RPMI7951 (cell line): ENCODE measurements around the gene UTS2R. TPM values are rescaled to one million over a fixed set of nuclear protein-coding genes. Genes with fewer than 3 reads are reported as not detected.
"Not testable (repeated sequence)": the region's sequence is repeated elsewhere in the genome, so short reads cannot be mapped to it uniquely, and the experiment has no call there.

Source experiments
- DNase-seq: peaks from one replicate; pipeline ENCODE4 v3.0.0-alpha.2; 2012; ENCODE audit warnings: low read depth
- total RNA-seq: library from RNA; depleted of rRNA; stranded (reverse); fragments of >200 nt; shearing (Covaris generic); gene quantifications from 2 replicates; pipeline ENCODE4 v1.2.3, GENCODE V29; 2014

UTS2R gene
- total RNA-seq, 1 experiment from 2014 or later: not detected

GRCh38 chr17:82375359-82376041, 3.9 kb downstream of the UTS2R start:
- no peak for DNase-seq

DNA sequence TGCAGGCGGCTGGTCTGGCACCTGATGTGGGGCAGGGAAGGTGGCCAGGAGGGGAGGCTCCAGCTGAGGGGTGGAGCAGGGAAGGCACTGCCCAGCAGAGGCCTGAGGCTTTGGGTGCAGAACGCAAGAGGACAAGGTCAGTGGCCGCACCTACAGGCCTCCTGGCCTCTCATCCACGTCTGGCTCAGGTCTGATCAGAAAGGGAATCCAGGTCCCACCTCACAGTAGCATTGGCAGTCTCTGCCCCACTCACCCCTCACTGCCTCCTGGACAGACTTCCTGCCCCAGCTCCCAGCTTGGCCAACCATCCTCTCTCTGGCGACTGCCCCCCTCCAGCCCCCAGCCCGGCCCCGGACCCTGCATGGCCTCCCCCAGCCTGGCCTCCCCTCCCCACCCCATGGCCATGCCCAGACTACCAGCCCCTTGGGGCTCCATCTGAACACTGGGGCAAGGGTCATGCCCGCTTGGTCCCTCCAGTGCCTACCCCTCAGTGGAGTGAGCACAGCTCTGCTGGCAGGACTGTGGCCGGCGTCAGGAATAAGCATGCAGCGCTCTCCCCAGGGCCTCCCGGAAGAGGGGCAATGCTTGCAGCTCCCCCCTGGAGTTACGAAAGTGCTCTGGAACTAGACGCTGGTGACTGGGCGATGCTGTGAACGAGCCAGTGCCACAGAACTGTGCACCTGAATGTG, 4.6 kb downstream of the UTS2R start:
- DNase-seq: no peak

DNA sequence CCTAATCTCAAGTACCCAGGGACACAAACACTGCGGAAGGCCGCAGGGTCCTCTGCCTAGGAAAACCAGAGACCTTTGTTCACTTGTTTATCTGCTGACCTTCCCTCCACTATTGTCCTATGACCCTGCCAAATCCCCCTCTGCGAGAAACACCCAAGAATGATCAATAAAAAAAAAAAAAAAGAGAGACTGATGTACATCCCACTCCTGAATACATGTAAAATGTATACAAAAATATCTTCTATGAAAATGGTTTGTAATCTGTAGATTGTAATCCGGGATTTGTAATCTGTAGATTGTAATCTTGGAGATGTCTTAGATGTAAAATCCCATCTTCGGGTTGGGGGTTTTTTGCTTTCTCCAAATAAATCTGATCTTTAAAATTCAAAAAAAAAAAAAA, 5.7 kb downstream of the UTS2R start:
- DNase-seq: not testable (repeated sequence)

DNA sequence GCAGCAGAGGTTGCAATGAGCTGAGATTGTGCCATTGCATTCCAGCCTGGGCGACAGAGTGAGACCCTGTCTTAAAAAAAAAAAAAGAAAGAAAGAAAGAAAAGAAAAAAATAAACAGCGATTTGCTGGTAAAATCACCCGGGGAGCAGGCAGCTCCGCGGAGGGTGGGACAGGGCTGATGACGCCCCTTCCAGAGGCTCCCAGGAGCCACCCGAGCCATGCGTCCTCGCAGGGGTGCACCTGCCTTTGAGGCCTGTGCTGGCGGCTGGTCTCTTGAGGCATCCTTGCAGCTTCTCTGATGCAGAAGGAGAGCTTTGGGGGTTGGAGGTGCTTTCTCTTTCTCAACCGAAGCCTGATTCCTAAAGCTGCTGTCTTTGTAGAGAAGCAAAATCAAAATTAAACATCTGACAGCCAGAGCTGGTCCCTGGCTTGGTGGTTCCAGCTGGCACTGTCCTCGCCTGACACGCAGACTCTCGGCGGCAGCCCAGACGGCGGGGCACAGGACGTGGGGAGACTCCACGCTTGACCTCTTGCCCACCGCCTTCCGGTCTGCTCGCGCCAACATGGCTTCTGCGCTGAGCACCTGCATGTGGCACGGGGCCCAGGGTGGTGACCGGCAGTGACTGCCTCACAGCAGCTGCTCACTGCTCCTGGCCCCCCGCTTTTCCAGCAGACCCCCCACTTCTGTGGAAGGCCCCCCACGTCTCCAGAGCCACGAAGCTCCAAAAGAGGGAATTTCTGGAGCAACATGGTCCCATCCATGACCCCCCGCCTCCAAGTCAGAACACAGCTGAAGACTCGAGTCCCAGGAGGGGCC, 6.6 kb downstream of the UTS2R start:
- DNase-seq: no peak

GRCh38 chr17:82378741-82379021, 7.1 kb downstream of the UTS2R start:
- no peak for DNase-seq

- peak; percentile 42 for DNase-seq
Observed at GRCh38 chr17:82380860-82381702, 9.5 kb downstream of the UTS2R start.

- not testable (repeated sequence) for DNase-seq
Observed at GRCh38 chr17:82381703-82382009, 10.1 kb downstream of the UTS2R start.

GRCh38 chr17:82382220-82382932, 10.8 kb downstream of the UTS2R start:
- not testable (repeated sequence) for DNase-seq

DNA sequence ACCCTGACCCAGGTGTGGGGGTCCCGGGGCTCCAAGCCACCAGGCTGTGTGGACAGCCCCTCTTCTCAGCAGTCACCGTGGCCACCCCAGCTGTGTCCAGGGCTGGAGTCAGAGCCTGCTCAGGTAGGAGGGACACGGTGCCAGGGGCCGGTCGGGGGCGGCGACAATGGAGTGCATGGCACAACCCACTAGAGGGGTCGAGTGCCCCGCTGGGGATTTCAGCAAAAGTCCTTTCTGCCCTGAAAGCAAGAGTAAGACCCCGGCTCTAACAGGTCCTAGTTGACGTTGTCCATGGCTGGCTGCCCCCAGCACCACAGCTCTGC, 11.3 kb downstream of the UTS2R start:
- no peak for DNase-seq

DNA sequence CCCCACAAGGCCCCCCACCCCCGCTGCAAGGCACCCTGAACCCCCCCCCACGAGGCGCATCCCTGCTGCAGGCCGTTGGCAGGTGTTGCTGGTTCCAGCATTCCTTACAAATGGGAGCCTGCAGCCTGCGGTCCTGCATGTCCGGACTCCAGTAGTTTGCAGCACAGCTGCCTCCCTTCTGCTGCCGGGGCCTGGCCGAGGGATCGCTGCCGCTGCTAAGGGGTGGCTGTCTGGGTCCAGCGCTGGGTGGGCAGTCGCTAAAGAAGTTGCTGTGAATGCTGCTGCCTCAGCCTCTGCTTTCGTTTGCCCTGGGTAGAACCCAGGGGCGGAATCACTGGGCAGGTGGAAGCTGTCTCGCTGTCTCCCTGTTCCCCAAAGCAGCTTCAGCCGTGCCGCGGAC, 11.8 kb downstream of the UTS2R start:
- no peak for DNase-seq

- DNase-seq: no peak
Observed at GRCh38 chr17:82384051-82384729, 12.6 kb downstream of the UTS2R start.

DNA sequence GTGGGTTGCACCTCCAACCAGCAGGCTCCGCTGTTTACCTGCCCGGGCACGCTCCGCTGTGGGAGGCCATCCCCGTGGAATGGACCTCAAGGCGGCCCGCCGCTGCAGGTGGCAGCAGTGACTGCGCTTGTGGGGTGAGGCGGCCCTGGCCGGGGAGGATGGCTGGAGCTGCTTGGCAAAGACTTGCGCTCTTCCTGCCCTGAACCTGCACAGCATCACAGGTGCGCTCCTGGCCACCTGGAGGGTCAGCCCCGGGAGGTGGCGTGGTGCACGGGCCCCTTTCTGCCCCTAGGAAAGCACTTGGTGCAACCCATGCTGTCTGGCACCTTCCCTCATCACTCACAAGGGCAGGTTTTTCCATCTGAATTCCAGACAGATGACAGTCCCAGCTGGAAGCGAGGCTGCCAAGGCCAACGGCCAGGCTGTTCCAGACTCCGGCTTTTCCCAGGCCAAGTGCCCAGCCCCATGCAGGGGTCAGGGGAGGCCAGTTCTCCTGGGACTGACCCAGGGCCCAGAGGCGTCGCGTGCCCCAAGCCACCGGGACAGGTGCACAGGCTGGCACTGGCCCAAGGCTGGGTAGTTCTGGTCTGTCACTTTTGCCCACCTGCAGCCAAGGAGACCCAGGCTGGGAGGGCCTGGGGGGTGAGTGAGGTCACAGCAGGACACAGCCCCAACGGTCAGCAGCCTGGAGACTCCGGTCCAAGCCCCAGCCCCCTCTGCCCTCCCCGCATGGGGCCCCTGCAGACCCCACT, 13.3 kb downstream of the UTS2R start:
- DNase-seq: peak; percentile 24

DNA sequence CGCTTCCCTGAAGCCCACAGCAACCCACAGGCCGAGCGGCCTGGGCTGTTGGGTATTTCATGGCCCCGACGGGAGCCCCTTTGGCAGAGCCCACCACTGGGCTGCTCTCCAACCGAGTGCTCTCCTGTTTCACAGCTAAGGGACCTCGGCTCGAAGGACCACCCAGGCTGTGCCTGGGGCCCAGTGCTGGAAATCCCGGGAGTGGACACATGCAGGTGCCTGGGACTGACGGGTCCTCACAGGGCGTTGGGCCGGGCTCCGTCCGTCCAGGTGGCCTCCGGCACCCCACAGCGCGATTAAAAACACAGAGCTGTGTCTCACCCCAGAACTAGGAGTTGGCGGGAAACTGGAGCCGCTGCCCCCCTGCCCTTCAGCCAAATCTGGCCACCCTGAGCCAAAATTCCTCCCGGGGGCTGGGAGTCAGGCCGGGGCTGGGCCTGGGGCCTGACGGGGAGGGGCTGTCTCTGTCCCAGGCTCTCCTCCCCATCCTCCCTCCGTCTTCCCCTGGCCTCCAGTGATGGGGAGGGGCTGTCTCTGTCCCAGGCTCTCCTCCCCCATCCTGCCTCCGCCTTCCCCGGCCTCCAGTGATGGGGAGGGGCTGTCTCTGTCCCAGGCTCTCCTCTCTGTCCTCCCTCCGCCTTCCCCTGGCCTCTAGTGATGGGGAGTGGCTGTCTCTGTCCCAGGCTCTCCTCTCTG, 14.1 kb downstream of the UTS2R start:
- DNase-seq: no peak

DNA sequence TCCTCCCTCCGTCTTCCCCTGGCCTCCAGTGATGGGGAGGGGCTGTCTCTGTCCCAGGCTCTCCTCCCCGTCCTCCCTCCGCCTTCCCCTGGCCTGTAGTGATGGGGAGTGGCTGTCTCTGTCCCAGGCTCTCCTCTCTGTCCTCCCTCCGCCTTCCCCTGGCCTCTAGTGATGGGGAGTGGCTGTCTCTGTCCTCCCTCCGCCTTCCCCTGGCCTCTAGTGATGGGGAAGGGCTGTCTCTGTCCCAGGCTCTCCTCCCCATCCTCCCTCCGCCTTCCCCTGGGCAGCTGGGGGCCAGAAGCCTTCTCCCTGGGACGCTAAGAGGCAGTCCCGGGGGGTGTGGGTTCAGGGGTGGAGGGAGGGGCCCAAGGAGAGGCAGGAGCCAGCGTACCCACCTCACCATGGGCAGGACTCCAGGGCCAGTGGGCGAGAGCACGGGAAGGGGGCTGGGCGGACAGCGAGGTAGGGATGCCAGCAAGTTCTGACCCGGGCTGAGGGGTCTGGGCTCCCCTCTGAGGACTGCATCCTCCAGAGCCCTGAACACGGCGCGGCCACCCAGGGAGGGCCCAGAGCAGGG, 14.8 kb downstream of the UTS2R start:
- DNase-seq: no peak

DNA sequence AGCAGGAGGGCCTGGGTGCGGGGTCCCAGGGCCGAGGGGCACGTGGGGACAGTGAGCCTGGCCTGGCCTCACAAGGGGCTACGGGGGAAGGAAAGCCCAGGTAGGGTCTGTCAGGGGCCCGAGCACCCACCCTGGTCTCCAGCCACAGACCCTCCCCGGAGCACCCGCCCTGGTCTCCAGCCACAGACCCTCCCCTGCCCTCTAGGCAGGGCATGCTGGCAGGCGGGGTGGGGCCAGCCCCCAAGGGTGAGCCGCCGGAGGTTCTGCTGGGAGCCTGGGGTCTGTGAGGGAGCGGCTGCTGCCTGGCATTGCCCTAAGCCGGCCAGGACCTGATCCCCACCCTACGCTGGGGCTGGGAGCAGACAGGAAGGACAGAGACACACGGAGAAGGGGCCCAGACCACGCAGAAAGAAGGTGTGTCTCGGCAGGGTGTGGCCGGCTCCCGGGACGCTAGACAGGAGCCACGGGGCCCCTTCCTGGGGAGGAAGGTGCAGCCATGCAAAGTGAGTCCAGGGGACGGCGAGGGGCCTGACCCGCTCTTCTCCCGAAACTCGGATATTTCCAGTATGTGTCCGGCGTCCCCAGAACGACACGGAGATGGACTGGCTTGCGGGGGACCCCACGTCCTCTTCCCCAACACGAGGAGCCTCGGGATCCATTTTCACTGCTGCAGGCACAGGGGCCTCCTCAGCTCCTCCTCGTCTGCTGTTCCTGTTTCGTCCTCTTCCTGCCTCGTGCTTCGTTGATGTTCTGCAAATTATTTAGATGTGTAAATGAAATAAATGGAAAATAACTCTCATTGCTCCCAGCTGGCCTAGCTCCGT, 15.5 kb downstream of the UTS2R start:
- no peak for DNase-seq

GRCh38 chr17:82387705-82388106, 16.1 kb downstream of the UTS2R start:
- no peak for DNase-seq

DNA sequence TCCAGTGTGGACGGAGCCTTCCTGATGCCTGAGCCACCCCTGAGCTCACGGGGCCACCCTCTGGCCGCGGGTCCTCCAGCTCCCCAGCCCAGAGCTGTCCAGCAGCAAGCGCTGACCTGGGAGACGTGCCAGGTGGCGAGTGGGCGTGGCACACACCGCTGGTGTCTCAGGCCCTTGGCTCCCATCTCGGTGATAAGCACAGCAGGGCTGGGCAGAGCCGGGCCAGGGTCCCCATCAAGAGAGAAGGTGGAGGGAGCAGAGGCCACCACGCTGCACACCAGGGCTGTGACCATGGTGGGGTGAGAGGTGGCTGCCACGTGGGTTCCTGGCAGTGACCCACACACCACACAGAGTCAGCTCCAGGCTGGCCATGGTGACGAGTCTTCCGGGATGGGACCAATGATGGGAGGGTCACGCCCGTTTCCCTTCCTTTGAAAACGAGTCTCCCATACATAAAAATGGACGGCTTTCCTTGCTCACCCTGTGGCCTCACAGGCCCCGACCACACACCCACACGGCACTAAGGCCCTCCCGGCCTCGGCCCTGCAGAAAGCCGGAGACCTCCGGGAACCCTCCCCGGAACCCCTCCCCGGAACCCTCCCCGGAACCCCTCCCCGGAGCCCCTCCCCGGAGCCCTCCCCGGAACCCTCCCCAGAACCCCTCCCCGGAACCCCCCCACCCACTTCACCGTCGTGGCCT, 16.8 kb downstream of the UTS2R start:
- peak; percentile 51 for DNase-seq

DNA sequence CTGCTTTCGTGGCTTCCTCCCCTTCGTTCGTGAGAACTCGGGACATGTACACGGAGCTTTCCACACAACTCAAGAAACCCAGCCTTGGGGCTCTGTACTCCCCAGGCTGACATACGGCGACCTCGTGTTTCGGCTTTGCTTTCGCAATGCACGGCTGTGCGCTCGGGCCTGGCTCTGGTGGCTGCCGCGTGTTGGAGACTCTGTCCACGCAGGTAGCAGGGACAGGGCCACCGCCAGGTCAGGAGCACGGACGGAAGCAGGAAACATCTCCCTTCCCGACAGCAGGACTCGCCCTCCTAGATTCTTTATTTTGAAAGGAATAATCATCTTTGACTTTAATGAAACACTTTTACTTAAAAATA, 17.3 kb downstream of the UTS2R start:
- no peak for DNase-seq
